Natural killer cell (primary cell): ENCODE measurements around the gene PDGFRB. TPM values are rescaled to one million over a fixed set of nuclear protein-coding genes. Genes with fewer than 3 reads are reported as not detected.

ENCODE experiments used
- ATAC-seq, 3 donors: fragments of 150-1000 bp in 2 of 3; fragments of 200-7000 bp in 1 of 3; cut with Tn5 transposase; 1 replicate in 1 of 3; 2 replicates in 2 of 3; pipeline ENCODE4 v1.10.0; 2021; ENCODE audit warnings: mild to moderate bottlenecking in 2 of 3, moderate library complexity in 2 of 3
- DNase-seq, 2 donors: peaks; one replicate each; pipeline versions ENCODE4 v3.0.0 to v3.0.0-alpha.2; 2013 to 2021; ENCODE audit warnings: mixed read lengths in 1 of 2
- H3K27ac ChIP-seq: one replicate; pipeline ENCODE4 v1.5.1; 2013; ENCODE audit warnings: mild to moderate bottlenecking, low read length
- H3K27me3 ChIP-seq: one replicate; pipeline ENCODE4 v1.6.1; 2013; ENCODE audit warnings: low read length; ENCODE audit not compliant: control insufficient read depth, insufficient read depth
- H3K36me3 ChIP-seq: one replicate; pipeline ENCODE4 v1.6.1; 2013; ENCODE audit warnings: low read length; ENCODE audit not compliant: control insufficient read depth, insufficient read depth
- H3K4me1 ChIP-seq: one replicate; pipeline ENCODE4 v1.6.1; 2013; ENCODE audit warnings: low read length; ENCODE audit not compliant: control insufficient read depth, insufficient read depth
- H3K4me3 ChIP-seq: one replicate; pipeline ENCODE4 v1.5.1; 2013; ENCODE audit warnings: low read length
- H3K9me3 ChIP-seq: one replicate; pipeline ENCODE4 v1.6.1; 2013; ENCODE audit warnings: low read length; ENCODE audit not compliant: control insufficient read depth, insufficient read depth
- H3K27ac Mint-ChIP-seq, 2 donors: one replicate each; pipeline ENCODE4 v1.8.0; 2022; ENCODE audit warnings: mild to moderate bottlenecking in 2 of 2, mixed read lengths in 2 of 2, moderate library complexity in 1 of 2
- H3K27me3 Mint-ChIP-seq, 2 donors: one replicate each; pipeline ENCODE4 v1.8.0; 2022; ENCODE audit warnings: low read depth in 2 of 2, mixed read lengths in 2 of 2
- H3K36me3 Mint-ChIP-seq: one replicate; pipeline ENCODE4 v1.8.0; 2022; ENCODE audit warnings: mixed read lengths
- H3K4me1 Mint-ChIP-seq, 2 donors: one replicate each; pipeline ENCODE4 v1.8.0; 2022; ENCODE audit warnings: mixed read lengths in 2 of 2
- H3K4me3 Mint-ChIP-seq: one replicate; pipeline ENCODE4 v1.8.0; 2022; ENCODE audit warnings: mild to moderate bottlenecking, moderate library complexity, mixed read lengths
- H3K9me3 Mint-ChIP-seq, 2 donors: one replicate each; pipeline ENCODE4 v1.8.0; 2022; ENCODE audit warnings: mixed read lengths in 2 of 2
- CTCF ChIP-seq: fragments of 200-600 bp; IDR thresholded peaks from one replicate; pipeline ENCODE4 v1.8.0; 2022; ENCODE audit warnings: antibody characterized with exemption
- WGBS: methylation state at CpG from one replicate; pipeline ENCODE4 v1.1.7; 2013; ENCODE audit warnings: missing lambda C conversion rate; ENCODE audit not compliant: insufficient coverage; 5-methylcytosine and 5-hydroxymethylcytosine counted together
- intact Hi-C: fragments of 100-400 bp; cut with micrococcal nuclease; formaldehyde crosslinking; loops from one replicate; pipeline ENCODE4 v1.14.2; 2022
- total RNA-seq, 4 donors: library from RNA; stranded (reverse); fragments of 120-200 nt in 1 of 4; gene quantifications; one replicate each; pipeline versions ENCODE4 v1.2.3 to v1.2.4, GENCODE V29; 2013 to 2022

The PDGFRB gene
- total RNA-seq, 3 donors from 2014 or later (not counting 1 experiment from before 2014, with no cell fraction given): 44.8 to 93.1 (median 61.6) TPM

- Histone ChIP-seq H3K27me3 (no peaks in the 10 kb centered on the region), H3K27ac (no peak overlapping the region), H3K36me3 (no peaks in the 10 kb centered on the region), H3K4me1 (peaks cover 17% of the 10 kb centered on the region), H3K4me3 (no peak overlapping the region), H3K9me3 (no peaks in the 10 kb centered on the region)
- 93% methylated on average over 8 of the region's 8 CpGs for WGBS
- Mint-ChIP-seq H3K4me1 (peaks cover 12 to 15% of the 10 kb centered on the region in 2 donors), H3K36me3 (no peaks in the 10 kb centered on the region), H3K9me3 (no peaks in the 10 kb centered on the region), H3K27me3 (peaks cover 0 to 16% of the 10 kb centered on the region in 2 donors), H3K27ac (no peak overlapping the region), H3K4me3 (no peak overlapping the region)
- TF ChIP-seq CTCF: no peak
- ATAC-seq: no peak
- intact Hi-C loops: no loop called here
- DNase-seq: no peak
Observed at GRCh38 chr5:150111122-150111521, 44.5 kb downstream of the PDGFRB start.

GRCh38 chr5:150109921-150110320 is 45.7 kb downstream of the PDGFRB start:
- WGBS: 55% methylated on average over 4 of the region's 4 CpGs
- Mint-ChIP-seq H3K36me3 (no peaks in the 10 kb centered on the region), H3K9me3 (no peaks in the 10 kb centered on the region), H3K27ac (no peak overlapping the region), H3K27me3 (peaks cover 0 to 16% of the 10 kb centered on the region in 2 donors), H3K4me1 (peaks cover 12 to 15% of the 10 kb centered on the region in 2 donors), H3K4me3 (no peak overlapping the region)
- Histone ChIP-seq H3K27ac (no peak overlapping the region), H3K4me3 (no peak overlapping the region), H3K9me3 (no peaks in the 10 kb centered on the region), H3K36me3 (no peaks in the 10 kb centered on the region), H3K27me3 (no peaks in the 10 kb centered on the region), H3K4me1 (peaks cover 17% of the 10 kb centered on the region)
- ATAC-seq: no peak
- intact Hi-C loops: no loop called here
- no peak for DNase-seq
- TF ChIP-seq CTCF: no peak

- Mint-ChIP-seq H3K27me3 (peaks cover 0 to 19% of the 10 kb centered on the region in 2 donors), H3K27ac (no peak overlapping the region)
- no peak overlapping the region for H3K27ac ChIP-seq
Observed at GRCh38 chr5:150108711-150109514, 46.7 kb downstream of the PDGFRB start.

More at GRCh38 chr5:150108711-150109514, 46.7 kb downstream of the PDGFRB start:
- Histone ChIP-seq H3K9me3 (no peaks in the 10 kb centered on the region), H3K27me3 (no peaks in the 10 kb centered on the region), H3K4me3 (no peak overlapping the region), H3K4me1 (peaks cover 17% of the 10 kb centered on the region), H3K36me3 (no peaks in the 10 kb centered on the region)
- ATAC-seq (no peak), DNase-seq (no peak)
- no peaks in the 10 kb centered on the region for H3K9me3 Mint-ChIP-seq
- WGBS: 91% methylated on average over 11 of the region's 11 CpGs
- peaks cover 12 to 15% of the 10 kb centered on the region in 2 donors for H3K4me1 Mint-ChIP-seq
- no peaks in the 10 kb centered on the region for H3K36me3 Mint-ChIP-seq
- intact Hi-C loops: no loop called here
- H3K4me3 Mint-ChIP-seq: no peak overlapping the region
- no peak for TF ChIP-seq CTCF
